GM18870 (cell line): ENCODE data around the gene PPIC.

ENCODE experiments used
- ATAC-seq: cut with Tn5 transposase; IDR thresholded peaks from one replicate; pipeline ENCODE4 v1.9.1; 2021; ENCODE audit warnings: moderate library complexity; ENCODE audit not compliant: unreplicated experiment

Gene PPIC

GRCh38 chr5:123036391-123037103 lies at the start of gene PPIC:
Gene PPIC (minus strand): TSS chr5:123036725. CDS start chr5:123036625, 100 bp downstream.
- ATAC-seq: no peak

- ATAC-seq: no peak
Measured at GRCh38 chr5:123085638-123086286, 49.2 kb upstream of the PPIC start.

- ATAC-seq: no peak
Measured at GRCh38 chr5:123084730-123085605, 48.4 kb upstream of the PPIC start.

DNA sequence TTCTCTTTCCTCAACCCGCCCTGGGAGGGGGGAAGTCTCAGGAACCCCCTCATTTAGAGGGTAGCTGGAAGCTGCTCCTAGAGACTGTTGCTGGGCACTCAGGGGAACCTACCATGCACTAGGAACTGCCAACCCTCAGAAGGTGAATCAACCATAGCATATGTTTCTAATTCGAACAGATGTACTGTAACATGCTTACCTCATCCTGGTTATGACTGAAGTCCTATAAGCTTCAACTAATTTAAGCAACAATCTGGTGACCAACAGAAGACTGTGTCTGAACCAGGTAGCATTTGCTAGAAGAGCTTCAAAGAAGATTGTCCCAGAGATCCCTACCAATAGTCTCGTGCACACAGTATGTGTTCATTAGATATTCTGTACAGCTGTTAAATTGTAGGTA lies 46.8 kb upstream of the PPIC start:
- ATAC-seq: no peak

- no peak for ATAC-seq
Measured at GRCh38 chr5:123080215-123080614, 43.7 kb upstream of the PPIC start.

DNA sequence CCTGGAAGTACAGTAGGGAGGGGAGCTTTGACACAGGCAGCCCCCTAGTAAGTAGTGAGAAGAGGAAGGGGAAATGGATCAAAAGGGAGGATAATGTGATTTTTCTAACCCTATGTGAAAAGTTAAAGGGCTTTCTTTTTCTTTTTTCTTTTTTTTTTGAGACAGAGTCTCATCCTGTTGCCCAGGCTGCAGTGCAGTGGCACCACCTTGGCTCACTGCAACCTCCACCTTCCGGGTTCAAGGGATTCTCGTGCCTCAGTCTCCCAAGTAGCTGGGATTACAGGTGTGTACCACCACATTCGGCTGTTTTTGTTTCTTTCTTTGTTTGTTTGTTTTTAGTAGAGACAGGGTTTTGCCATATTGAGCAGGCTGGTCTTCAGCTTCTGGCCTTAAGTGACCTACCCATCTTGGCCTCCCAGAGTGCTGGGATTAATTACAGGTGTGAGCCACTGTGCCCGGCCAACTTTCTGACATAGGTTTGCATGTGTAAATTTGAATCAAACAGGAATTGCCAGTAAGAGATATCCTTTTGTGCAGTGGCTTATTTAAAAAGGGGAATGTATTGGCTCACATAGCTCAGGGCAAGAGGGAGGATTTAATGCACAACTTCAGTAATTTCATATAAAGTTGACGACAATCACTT lies 39.1 kb upstream of the PPIC start:
- no peak for ATAC-seq

DNA sequence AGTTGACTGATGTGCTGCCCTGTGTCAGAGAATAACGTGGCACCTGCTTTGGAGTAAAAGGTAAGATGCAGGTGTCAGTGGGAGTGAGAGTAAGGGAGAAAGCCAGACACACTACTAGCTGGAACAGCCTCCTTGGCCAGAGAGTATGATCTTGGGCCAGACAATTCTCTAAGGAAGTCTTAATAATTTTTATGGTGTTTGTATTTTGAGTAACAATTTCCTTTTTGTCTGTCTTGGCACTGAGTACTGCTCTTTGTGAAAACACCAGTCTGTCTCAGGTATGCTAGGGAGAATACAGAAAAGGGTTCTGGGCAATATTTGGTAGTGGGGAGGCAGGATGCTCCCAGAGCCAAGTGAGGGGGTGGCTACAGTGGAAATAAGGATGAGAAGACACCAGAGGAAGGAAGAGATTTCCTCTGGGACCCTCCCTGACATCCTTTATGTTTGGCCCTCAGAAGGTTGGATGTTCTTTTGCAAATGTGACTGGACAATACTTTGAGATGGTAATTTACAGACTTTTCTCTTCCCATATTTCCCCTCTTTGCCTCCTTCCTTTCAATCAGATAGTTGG lies 31.9 kb upstream of the PPIC start:
- ATAC-seq: no peak

GRCh38 chr5:123066016-123066415 lies 29.5 kb upstream of the PPIC start:
- no peak for ATAC-seq

DNA sequence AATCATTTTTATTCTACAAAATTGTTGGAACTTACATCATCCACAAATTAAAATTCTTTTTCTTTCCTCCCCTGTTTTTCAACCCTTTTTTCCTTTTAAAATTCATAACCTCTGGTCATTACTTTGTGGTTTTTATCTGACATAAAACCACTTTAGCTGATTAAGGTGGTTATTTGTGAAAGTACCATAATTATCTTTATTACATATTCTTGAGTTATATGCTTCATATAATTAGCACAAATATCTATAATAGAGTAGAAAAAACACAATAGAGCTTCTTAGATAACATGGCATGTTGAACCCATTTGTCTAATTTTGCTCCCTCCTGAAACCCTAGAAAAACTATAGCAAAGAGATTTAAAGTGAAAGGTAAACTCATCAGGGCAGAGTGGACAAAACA lies 22.9 kb upstream of the PPIC start:
- no peak for ATAC-seq

DNA sequence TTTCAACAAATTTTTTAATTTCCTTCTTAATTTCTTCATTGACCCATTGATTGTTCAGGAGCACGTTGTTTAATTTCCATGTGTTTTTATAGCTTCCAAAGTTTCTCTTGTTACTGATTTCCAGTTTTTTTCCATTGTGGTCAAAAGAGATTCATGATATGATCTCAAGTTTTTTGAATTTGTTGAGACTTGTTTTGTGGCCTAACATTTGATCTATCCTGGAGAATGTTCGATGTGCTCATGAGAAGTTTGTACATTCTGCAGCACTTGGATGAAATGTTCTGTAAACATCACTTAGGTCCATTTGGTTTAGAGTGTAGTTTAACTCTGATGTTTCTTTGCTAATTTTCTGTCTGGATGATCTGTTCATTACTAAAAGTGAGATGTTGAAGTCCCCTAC lies 14.7 kb upstream of the PPIC start:
- no peak for ATAC-seq

DNA sequence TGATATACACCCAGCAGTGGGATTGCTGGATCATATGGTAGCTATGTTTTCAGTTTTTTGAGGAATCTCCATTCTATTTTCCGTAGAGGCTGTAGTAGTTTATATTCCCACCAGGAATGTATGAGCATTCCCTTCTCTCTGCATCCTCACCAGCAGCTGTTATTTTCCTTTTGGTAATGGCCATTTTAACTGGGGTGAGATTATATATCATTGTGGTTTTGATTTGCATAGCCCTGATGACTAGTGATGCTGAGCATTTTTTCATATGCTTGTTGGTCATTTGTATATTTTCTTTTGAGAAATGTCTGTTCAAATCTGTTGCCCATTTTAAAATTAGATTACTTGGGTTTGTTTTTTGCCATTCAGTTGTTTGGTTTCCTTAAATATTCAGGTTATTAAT lies 11.2 kb upstream of the PPIC start:
- ATAC-seq: no peak

DNA sequence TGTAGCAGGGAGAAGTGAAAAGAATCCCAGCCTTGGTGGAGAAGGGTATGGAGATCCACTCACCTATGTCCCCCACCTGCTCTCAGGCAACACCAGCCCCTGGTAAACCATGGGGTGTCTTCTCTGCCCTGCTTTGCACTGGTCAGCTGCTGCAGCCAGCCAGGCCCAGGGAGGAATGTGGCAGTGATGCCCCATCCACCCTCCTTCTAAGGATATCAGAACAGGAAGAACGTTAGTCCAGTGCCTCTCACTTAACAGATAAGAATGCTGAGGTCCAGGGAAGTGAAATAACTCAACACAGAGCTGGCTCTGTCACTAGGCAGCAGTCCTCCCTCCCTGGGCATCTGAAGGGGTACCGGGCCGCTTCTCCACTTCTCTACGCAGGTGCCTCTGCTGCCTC lies 9.7 kb upstream of the PPIC start:
- no peak for ATAC-seq

DNA sequence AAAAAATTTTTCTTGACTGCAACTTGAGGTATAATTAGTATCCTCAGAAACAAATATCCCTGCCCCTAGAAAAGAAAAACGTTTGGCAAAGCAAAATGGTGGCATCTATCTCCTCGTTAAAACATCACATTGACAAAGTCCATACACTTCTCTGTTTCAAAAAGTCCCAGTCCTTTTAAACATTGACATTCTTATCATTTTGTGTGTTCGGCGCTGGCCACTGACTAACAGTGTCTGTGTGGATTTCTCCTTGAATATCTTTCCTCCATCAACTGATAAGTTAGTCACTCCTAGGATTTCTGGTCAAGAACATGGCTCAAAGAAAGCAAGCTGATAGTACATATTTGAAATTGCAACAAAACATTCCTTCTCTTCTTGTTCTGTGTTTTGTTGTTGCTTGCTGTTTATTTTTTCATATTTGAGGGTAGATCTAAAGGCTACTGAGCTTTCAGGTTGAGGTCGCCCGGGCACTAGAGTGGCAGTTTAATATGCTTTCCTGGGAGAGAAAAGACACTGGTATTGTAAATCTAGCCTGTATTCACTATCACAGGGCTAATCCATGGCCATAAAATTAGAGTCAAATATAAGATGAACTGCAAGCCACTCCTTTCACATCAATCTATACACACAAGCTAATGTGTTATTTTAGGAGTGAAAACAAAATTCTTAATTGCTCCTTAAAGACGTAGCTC lies 8.5 kb upstream of the PPIC start:
- ATAC-seq: no peak

- no peak for ATAC-seq
Measured at GRCh38 chr5:123039673-123040072, 3.1 kb upstream of the PPIC start.

DNA sequence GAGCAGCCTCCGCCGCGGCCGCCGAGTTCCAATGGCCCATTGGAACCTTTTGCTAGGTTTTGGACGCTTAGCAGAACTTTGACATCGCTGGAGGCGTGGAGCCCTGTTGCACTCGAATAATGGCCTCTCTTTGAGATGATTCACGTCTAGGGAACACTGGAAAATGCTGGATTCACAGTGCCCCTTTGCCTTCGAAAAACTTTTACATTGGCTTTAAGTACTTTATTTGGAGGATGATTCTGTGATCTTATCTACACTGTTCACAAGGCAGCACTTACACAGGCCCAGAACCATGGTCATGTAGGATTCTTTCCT lies 536 bp upstream of the PPIC start:
- ATAC-seq: no peak

GRCh38 chr5:123035918-123036390 lies 571 bp downstream of the PPIC start:
- ATAC-seq: no peak

DNA sequence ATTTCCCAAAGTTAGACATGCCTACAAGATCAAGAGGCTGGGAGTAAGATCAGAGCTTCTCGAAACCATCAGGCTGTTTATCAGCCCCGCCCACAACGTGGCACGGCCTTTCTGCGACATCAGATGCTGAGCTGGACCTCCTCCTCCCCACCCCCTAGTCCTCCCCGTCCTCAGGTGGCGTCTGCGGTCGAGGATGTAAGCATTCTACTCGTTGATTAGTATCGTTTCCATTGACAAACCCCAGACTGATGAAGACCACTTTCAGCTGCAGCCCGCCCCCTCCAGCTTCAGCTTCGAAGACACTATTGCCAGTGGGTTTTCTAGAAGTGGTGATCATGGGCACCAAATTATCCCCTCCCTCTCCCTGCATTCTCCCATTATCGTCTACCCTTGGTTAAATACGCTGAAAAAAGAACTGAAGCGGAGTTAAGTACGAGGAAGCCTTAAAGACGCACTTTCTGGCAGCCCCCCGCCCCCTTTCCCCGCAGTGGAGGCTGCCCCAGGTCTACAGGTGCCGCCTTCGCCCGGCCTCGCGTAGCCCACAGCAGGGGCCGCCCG lies 1.1 kb downstream of the PPIC start:
- peak; percentile 36 for ATAC-seq

GRCh38 chr5:123033157-123033671 lies 3.3 kb downstream of the PPIC start:
- ATAC-seq: no peak

DNA sequence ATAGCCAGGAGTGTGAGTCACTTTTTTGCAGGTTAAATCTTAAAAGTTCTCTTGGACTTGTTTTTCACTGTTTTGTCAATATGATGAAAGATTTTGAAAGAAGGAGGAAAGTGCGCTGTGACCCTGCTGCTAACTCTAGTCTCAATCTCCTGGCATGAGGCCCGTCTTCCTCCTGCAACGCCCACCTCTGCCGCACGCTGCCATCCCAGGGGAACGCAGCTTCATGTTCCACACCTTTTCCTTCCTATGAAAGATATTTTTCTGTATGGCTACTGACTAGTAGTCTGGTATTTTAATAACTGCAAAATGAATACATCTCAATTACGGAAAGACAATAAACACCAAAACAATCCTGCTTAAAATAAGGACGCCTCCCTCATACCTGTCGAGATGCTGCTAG lies 8.3 kb downstream of the PPIC start:
- ATAC-seq: no peak

DNA sequence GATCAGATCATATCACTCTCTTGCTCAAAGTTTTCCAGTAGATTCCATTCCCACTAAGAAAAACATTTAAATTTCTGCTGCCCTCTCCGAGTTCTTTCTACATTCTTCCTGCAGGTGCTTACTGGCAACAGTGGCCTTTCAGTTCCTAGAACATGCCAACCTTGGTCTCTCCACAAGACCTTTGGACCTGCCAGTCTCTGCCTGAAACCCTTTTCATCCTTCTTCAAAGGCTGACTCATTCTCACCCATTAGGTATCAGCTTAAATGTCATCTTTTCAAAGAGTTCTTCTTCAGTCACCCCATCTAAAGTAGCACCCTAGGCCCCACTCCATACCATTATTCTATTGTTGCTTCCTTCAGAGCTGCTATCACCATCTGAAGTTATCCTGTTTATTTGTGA lies 21.8 kb downstream of the PPIC start:
- ATAC-seq: no peak
